ENCODE results near the gene KIF13A.
A peak's percentile ranks its signal among the peaks of the same experiment; 100 is the strongest.

The KIF13A gene

DNA sequence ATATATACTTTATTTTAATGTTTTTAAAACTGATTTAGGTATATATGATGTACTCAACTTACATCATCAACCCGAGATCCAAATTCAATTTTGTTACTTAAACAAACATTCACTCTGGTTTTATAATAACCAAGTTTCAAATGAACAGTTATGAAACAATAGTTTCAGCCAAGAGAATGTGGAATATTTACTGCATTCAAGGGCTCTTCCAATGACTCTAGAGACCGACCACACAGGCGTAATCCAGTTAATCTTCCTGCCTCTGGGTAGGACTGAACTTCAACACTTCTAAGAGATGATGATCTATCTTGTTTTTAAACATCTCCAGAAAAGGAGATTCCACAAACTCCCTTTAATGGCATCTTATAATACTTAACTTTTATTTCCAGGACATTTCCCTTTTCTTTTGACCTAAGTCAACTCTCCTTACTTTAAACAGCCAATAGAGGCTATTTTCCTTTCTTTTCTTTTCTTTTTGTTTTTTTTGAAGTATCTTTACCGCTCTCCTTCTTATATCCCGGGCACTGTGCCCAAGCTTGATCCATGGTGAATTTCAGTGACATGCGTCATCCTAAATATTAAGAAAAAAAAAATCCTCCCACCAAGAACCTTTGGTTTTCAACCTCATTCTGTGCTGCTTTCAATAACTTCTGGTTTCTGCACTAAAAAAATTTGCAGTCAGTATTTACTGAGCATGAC is 110.1 kb downstream of the KIF13A start:
- peaks cover 26% of the 10 kb centered on the region for H3K4me1 ChIP-seq (ENCODE audit: insufficient read depth, poor library complexity, severe bottlenecking)
- peaks cover 6% of the 10 kb centered on the region for H3K36me3 ChIP-seq (ENCODE audit: low read depth)
- H3K4me3 ChIP-seq (ENCODE audit: severe bottlenecking) = no peak overlapping the region
- H3K27me3 ChIP-seq (ENCODE audit: insufficient read depth, poor library complexity, severe bottlenecking) = no peaks in the 10 kb centered on the region
- DNase-seq (ENCODE audit: low spot score) (peak; percentile 72), ATAC-seq (ENCODE audit: low read depth) (peak; percentile 82)
- TF ChIP-seq, protein P1, sequence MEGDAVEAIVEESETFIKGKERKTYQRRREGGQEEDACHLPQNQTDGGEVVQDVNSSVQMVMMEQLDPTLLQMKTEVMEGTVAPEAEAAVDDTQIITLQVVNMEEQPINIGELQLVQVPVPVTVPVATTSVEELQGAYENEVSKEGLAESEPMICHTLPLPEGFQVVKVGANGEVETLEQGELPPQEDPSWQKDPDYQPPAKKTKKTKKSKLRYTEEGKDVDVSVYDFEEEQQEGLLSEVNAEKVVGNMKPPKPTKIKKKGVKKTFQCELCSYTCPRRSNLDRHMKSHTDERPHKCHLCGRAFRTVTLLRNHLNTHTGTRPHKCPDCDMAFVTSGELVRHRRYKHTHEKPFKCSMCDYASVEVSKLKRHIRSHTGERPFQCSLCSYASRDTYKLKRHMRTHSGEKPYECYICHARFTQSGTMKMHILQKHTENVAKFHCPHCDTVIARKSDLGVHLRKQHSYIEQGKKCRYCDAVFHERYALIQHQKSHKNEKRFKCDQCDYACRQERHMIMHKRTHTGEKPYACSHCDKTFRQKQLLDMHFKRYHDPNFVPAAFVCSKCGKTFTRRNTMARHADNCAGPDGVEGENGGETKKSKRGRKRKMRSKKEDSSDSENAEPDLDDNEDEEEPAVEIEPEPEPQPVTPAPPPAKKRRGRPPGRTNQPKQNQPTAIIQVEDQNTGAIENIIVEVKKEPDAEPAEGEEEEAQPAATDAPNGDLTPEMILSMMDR (IDR thresholded peaks at IDR 0.05; ENCODE audit: poor library complexity, severe bottlenecking) = no peak
- H3K27ac ChIP-seq (ENCODE audit: poor library complexity, severe bottlenecking) = peak overlapping the region; percentile 92
- H3K9me3 ChIP-seq (ENCODE audit: severe bottlenecking) = no peaks in the 10 kb centered on the region

DNA sequence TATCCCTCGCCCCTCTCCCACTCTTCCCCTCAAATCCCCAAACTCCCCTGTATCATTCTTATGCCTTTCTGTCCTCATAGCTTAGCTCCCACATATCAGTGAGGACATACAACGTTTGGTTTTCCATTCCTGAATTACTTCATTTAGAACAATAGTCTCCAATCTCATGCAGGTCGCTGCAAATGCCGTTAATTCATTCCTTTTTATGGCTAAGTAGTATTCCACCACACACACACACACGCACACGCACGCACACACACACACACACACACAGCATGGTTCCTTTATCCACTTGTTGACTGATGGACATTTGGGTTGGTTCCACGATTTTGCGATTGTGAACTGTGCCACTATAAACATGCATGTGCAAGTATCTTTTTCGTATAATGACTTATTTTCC is 112.7 kb downstream of the KIF13A start:
- Histone ChIP-seq H3K4me1 (ENCODE audit: insufficient read depth, poor library complexity, severe bottlenecking) (peaks cover 29% of the 10 kb centered on the region), H3K27ac (ENCODE audit: poor library complexity, severe bottlenecking) (no peak overlapping the region), H3K9me3 (ENCODE audit: severe bottlenecking) (no peaks in the 10 kb centered on the region), H3K4me3 (ENCODE audit: severe bottlenecking) (no peak overlapping the region), H3K36me3 (ENCODE audit: low read depth) (peaks cover 6% of the 10 kb centered on the region), H3K27me3 (ENCODE audit: insufficient read depth, poor library complexity, severe bottlenecking) (no peaks in the 10 kb centered on the region)
- DNase-seq (ENCODE audit: low spot score) (no peak), ATAC-seq (ENCODE audit: low read depth) (no peak)
- TF ChIP-seq, protein P1 (IDR thresholded peaks at IDR 0.05; ENCODE audit: poor library complexity, severe bottlenecking) = no peak

DNA sequence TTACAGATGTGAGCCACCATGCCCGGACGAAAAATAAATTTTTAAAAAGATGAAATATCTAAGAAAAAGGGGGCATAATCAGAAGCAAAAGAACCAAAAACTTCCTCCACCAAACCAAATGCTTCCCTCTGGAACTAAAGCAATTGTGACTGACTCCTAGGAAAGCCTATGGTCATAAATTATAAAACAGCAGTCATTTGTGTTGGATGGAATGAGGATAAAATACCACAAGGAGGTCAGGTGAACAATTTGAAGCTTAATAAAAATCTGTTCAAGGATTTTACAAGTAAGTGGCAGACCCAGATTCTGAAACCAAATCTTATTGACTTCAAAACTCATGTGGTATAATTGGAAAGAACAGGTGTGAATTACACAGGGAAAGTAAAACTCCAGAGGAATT is 114.5 kb downstream of the KIF13A start:
- Histone ChIP-seq H3K9me3 (ENCODE audit: severe bottlenecking) (no peaks in the 10 kb centered on the region), H3K4me1 (ENCODE audit: insufficient read depth, poor library complexity, severe bottlenecking) (peaks cover 43% of the 10 kb centered on the region), H3K27ac (ENCODE audit: poor library complexity, severe bottlenecking) (no peak overlapping the region), H3K36me3 (ENCODE audit: low read depth) (peaks cover 6% of the 10 kb centered on the region), H3K4me3 (ENCODE audit: severe bottlenecking) (no peak overlapping the region), H3K27me3 (ENCODE audit: insufficient read depth, poor library complexity, severe bottlenecking) (no peaks in the 10 kb centered on the region)
- DNase-seq (ENCODE audit: low spot score) (no peak), ATAC-seq (ENCODE audit: low read depth) (no peak)
- TF ChIP-seq, protein P1 (IDR thresholded peaks at IDR 0.05; ENCODE audit: poor library complexity, severe bottlenecking) = no peak

DNA sequence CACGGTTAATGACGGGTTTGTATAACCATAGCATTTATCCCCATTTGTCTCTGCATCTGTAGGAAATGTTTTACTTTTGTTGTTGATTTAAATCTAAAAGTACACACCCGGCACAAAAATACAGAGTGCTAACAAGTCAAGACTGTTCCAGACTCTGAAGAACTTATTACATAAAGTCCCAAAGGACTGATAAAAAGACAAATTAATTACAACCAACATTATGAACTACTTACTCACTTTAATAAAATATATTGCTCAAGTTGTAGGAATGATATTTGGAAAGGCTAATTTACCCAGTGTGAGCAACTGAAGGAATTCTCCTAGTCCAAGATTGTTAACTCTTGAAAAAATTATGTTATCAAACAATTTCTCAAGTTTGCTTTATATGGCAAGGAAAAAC is 115.6 kb downstream of the KIF13A start:
- Histone ChIP-seq H3K36me3 (ENCODE audit: low read depth) (peaks cover 6% of the 10 kb centered on the region), H3K9me3 (ENCODE audit: severe bottlenecking) (no peaks in the 10 kb centered on the region), H3K27me3 (ENCODE audit: insufficient read depth, poor library complexity, severe bottlenecking) (no peaks in the 10 kb centered on the region), H3K27ac (ENCODE audit: poor library complexity, severe bottlenecking) (peak overlapping the region; percentile 100), H3K4me1 (ENCODE audit: insufficient read depth, poor library complexity, severe bottlenecking) (peaks cover 43% of the 10 kb centered on the region), H3K4me3 (ENCODE audit: severe bottlenecking) (no peak overlapping the region)
- ATAC-seq (ENCODE audit: low read depth) = no peak
- no peak for DNase-seq (ENCODE audit: low spot score)
- TF ChIP-seq, protein P1 (IDR thresholded peaks at IDR 0.05; ENCODE audit: poor library complexity, severe bottlenecking) = no peak

DNA sequence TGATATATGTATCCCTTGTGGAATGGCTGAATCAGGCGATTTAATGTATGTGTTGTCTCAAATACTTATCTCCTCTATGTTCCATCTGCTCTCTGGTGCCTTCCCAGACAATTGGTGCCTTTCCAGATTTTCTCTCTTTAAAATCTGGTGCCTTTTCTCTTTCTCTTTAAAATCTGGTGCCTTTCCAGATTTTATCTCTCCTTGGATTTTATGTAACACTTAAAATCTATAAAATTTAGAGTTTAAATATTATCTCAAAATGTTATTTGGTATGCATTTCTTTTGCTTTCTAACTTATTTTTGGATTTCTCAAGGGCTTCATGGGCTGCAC is 116.3 kb downstream of the KIF13A start:
- Histone ChIP-seq H3K4me3 (ENCODE audit: severe bottlenecking) (no peak overlapping the region), H3K36me3 (ENCODE audit: low read depth) (peaks cover 6% of the 10 kb centered on the region), H3K27ac (ENCODE audit: poor library complexity, severe bottlenecking) (peak overlapping the region; percentile 100), H3K9me3 (ENCODE audit: severe bottlenecking) (no peaks in the 10 kb centered on the region), H3K27me3 (ENCODE audit: insufficient read depth, poor library complexity, severe bottlenecking) (no peaks in the 10 kb centered on the region), H3K4me1 (ENCODE audit: insufficient read depth, poor library complexity, severe bottlenecking) (peaks cover 42% of the 10 kb centered on the region)
- TF ChIP-seq, protein P1 (IDR thresholded peaks at IDR 0.05; ENCODE audit: poor library complexity, severe bottlenecking) = no peak
- ATAC-seq (ENCODE audit: low read depth) (no peak), DNase-seq (ENCODE audit: low spot score) (no peak)
